ENCODE measurements around the gene CELF2. TPM values are rescaled to one million over a fixed set of nuclear protein-coding genes. Genes with fewer than 3 reads are reported as not detected.

The CELF2 gene
- total RNA-seq, 4 donors from 2014 or later, result 120 to 185 (median 154) TPM

- TF ChIP-seq, protein P1, sequence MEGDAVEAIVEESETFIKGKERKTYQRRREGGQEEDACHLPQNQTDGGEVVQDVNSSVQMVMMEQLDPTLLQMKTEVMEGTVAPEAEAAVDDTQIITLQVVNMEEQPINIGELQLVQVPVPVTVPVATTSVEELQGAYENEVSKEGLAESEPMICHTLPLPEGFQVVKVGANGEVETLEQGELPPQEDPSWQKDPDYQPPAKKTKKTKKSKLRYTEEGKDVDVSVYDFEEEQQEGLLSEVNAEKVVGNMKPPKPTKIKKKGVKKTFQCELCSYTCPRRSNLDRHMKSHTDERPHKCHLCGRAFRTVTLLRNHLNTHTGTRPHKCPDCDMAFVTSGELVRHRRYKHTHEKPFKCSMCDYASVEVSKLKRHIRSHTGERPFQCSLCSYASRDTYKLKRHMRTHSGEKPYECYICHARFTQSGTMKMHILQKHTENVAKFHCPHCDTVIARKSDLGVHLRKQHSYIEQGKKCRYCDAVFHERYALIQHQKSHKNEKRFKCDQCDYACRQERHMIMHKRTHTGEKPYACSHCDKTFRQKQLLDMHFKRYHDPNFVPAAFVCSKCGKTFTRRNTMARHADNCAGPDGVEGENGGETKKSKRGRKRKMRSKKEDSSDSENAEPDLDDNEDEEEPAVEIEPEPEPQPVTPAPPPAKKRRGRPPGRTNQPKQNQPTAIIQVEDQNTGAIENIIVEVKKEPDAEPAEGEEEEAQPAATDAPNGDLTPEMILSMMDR (IDR thresholded peaks at IDR 0.05; ENCODE audit: low read depth), result no peak
Measured at GRCh38 chr10:11011436-11011835, 6.2 kb upstream of the CELF2 start.

DNA sequence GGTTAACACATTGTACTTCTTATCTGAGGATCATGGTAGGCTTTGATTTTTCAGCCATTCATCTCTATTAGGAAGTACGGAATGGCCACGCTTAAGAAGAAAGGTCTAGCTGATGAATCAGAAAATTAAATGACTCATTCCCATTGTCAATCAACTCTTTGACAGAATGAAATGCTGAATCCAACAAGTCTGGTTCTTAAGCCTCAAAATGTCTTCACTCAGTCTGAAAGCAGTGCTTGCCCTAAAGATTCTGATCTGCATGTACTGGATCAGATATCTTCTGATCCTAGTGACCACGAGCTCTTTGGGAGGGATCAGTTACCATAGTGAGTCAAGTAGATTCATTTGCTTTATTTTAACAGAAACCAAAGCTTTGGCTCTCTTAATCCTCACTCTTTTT lies 5.7 kb upstream of the CELF2 start:
- TF ChIP-seq, protein P1 (IDR thresholded peaks at IDR 0.05; ENCODE audit: low read depth), result no peak

GRCh38 chr10:11012421-11013295 lies 5.0 kb upstream of the CELF2 start:
- TF ChIP-seq, protein P1 (IDR thresholded peaks at IDR 0.05; ENCODE audit: low read depth), result no peak

GRCh38 chr10:11013836-11014235 lies 3.8 kb upstream of the CELF2 start:
- TF ChIP-seq, protein P1 (IDR thresholded peaks at IDR 0.05; ENCODE audit: low read depth), result no peak

DNA sequence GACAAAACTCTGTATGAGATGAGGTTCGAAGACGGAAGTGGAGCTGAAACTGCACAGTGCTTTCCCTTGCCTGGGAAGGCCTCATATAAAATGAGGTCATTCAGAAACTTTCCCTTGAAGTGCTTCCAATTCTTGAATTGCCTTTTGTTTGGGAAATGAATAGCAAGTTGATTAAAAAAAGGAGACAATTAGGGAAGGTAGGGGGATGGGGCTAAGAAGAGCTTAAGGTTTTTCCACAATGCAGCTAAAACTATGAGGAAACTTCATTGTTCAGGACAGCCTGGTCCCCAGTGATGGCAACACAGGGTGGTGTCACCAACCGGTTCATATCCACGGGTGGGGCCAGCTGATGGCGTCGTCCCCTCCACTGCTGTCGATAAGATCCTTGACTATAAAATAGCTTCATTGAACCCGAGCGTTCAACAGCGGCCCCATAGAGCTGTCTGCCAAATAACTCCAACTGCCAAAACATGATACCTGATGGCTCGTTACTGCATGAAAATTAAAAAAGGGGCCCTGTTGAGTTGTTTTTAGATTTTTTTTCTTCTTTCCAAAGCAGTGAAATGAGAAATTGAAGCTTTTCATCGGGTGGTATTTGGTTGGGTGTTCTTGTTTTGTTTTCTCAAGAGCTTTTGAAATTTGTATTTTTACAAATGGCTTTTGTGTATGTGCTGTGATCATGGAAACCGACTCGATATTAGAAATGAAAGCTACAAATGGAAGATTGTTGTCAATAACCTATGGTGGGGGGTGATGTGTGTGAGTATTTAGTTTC lies 2.8 kb upstream of the CELF2 start:
- TF ChIP-seq, protein P1 (IDR thresholded peaks at IDR 0.05; ENCODE audit: low read depth), result no peak

DNA sequence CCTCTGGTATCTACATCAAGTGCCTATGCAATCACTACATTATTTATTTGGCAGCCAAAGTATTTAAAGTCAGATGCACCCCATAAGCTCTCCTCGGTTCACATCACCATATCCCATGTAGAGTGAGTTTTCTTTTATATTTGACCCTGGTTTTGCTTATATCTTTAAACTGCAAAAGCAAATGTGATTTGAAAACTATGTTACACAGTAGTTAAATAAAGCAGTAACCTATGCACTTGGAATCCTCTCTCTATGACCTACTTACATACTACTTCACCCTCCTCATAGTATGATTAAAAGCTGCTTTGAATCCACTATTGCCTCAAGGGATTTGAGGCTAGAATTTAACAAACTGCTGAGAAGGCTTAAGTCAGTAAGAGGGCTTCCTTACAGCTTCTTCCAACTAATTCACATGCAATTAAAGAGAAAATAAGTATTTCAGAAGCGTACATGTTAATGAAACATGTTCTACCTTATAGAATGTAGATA lies 2.2 kb upstream of the CELF2 start:
- TF ChIP-seq, protein P1 (IDR thresholded peaks at IDR 0.05; ENCODE audit: low read depth), result no peak

DNA sequence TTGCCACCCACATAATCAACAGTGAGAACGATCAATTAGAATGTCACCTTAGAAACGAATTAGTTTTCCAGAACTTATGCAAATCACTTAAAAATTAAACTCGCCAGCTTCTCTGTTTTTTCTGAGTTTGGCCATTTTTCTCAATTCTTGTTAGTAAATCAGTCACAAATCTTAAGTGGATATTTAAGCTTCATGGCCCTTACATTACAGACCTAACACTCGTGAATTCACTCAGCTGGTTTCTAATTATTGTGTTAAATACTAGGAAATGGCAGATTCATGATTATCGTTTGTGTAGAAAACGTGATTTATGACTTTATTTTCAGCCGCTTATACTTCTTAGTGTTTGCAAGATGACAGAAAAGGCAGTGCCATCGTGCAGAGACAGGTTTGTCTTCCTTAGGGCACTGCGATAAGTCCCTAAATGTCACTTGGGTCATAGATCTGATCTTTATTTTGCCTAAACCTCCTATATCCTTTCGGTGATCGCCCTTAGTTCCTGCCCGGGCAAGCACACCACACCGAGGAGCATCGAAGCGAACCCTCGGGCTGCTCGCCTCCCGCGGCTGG lies 587 bp upstream of the CELF2 start:
- TF ChIP-seq, protein P1 (IDR thresholded peaks at IDR 0.05; ENCODE audit: low read depth), result no peak

Measured in subcutaneous adipose tissue (tissue), 4 donors.